GM18951 (cell line): ENCODE results near the gene EFCAB14.
"Not testable (repeated sequence)": the region's sequence is repeated elsewhere in the genome, so short reads cannot be mapped to it uniquely, and the experiment has no call there.

Experiments
- POLR2A ChIP-seq: IDR thresholded peaks from 4 replicates; pipeline ENCODE4 v1.6.1; 2011; ENCODE audit warnings: mild to moderate bottlenecking; ENCODE audit not compliant: insufficient read length, insufficient read depth; ENCODE audit errors: extremely low read depth
- in situ Hi-C: fragments of 300-500 bp; cut with MboI; formaldehyde crosslinking; loops from one replicate; pipeline ENCODE4 v1.12.0; 2022; ENCODE audit warnings: low sequenced_read_pairs, mixed read lengths, inconsistent platforms; ENCODE audit not compliant: unreplicated experiment

EFCAB14 gene

GRCh38 chr1:46667782-46668760 lies 50.8 kb downstream of the EFCAB14 start, which contains the start of gene ATPAF1:
ATPAF1 (minus strand) TSS chr1:46668364; CDS start chr1:46668322, 42 bp downstream.
- peak; percentile 78 for TF ChIP-seq POLR2A
- in situ Hi-C loops, result no loop called here

DNA sequence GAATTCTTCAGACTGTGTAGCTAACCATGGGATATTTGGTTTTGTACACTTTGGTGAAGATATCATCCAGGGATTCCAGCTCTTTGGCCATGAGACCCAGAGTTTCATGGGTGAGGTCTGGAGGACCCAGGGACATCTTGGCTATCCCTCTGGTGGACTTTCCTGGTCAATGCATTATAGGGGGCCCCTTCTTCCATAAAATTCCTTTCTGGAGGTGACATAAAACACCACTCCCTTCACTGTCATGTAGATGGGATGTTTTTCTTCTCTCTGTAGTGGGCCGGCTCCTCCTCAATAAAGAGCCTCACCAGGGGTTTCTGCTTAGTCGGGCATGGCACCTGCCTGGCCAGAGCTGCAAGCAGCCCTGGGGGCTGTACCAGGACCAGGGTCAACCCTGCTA lies 52.9 kb downstream of the EFCAB14 start:
- in situ Hi-C loops, result no loop called here
- TF ChIP-seq POLR2A, result no peak

GRCh38 chr1:46662919-46663318 lies 56.0 kb downstream of the EFCAB14 start:
- in situ Hi-C loops, result not testable (repeated sequence)

GRCh38 chr1:46660116-46660515 lies 58.8 kb downstream of the EFCAB14 start:
- in situ Hi-C loops, result not testable (repeated sequence)

- in situ Hi-C loops, result no loop called here
- TF ChIP-seq POLR2A, result no peak
Observed at GRCh38 chr1:46659307-46659870, 59.5 kb downstream of the EFCAB14 start.

- in situ Hi-C loops, result no loop called here
- no peak for TF ChIP-seq POLR2A
Observed at GRCh38 chr1:46657775-46658174, 61.1 kb downstream of the EFCAB14 start.

DNA sequence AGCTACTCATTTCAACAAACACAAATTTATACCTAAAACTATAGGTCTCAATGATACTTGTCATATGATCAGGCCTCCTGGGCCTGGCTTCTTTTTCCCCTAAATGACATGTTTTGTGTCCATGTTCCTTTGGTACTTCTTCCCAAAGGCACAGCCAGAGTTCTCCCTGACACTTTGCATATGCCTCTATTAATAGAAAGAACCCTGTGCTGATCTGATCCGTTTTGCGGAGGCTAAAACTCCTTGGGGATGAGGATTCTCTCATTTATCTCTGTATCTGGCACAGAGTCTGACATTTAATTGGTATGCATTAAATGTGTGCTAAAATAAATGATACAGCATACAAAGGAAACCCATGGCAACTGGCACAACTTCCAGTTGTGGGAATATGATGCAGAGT lies 62.3 kb downstream of the EFCAB14 start:
- TF ChIP-seq POLR2A, result no peak
- in situ Hi-C loops, result no loop called here

DNA sequence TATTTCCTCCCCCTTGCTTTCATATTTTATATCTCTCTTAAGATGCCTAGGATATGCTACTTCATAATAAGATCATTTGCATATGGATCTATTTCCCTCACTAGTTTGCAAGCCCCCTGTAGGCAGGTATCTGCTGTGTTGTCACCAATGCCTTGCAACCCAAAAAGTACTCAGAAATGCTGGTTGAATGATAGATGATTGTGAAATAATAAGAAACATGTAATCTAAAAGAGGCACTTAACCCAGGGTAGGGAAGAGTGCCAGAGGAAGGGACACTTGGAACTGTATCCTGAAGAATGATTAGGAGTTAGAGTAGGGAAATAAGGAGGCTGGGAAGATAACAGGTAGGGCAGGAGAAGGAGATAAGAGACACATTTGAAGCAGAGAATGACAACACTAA lies 63.1 kb downstream of the EFCAB14 start:
- in situ Hi-C loops, result no loop called here
- TF ChIP-seq POLR2A, result no peak

DNA sequence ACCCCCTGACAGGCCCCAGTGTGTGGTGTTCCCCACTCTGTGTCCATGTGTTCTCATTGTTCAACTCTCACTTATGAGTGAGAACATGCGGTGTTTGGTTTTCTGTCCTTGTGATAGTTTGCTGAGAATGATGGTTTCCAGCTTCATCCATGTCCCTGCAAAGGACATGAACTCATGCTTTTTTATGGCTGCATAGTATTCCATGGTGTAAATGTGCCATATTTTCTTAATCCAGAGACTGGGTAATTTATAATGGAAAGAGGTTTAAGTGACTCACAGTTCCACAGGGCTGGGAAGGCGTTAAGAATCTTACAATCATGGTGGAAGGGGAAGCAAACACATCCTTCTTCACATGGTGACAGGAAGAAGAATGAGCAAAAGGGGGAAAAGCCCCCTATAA lies 64.2 kb downstream of the EFCAB14 start:
- in situ Hi-C loops, result not testable (repeated sequence)

DNA sequence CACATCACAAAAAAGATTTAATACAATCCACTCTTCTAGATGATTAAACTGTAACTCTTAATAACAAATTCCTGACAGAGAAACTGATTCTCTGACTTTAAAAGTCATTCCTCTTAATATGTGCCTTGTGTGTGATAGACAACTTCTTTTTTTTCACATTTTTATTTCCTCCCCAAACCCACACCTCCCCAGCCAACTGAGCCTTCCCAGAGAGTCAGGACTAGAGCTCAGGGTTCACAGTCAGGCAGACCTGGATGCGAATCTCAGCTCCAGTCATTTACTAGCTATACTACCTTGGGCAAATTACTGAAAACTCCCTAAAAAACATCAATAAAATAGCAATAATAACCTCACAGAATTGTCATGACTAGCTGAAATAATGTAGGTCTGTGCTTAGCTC lies 64.9 kb downstream of the EFCAB14 start:
- TF ChIP-seq POLR2A, result no peak
- in situ Hi-C loops, result no loop called here

DNA sequence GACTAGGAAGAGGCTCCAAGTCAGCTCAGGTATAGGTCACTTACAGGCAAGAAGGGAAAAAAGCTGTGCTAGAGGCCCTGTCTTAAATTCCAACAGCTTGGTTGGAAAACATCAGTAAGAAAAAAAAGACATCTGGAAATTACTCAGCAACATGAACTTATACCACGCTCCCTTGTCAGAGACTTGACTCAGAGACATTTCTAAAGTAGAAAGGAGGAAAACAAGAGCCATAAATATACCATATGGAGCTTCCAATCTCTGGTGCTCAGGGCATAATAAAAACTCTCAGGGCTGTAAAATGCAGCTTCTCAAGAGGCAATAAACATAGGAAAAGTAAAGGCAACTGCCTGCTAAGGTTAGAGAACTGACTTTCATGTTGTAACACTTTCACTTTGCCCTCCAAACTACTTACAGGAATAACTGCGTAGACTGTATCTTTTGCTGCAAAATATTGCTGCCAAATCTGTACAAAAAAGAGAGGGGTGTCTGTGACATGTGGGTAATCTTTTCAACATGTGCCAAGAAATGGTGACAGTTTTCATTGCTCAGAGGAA lies 65.4 kb downstream of the EFCAB14 start:
- in situ Hi-C loops, result no loop called here
- TF ChIP-seq POLR2A, result no peak

- in situ Hi-C loops, result no loop called here
Observed at GRCh38 chr1:46652321-46653100, 66.4 kb downstream of the EFCAB14 start.

GRCh38 chr1:46651152-46651551 lies 67.8 kb downstream of the EFCAB14 start:
- in situ Hi-C loops, result not testable (repeated sequence)

More at GRCh38 chr1:46652321-46653100, 66.4 kb downstream of the EFCAB14 start:
- TF ChIP-seq POLR2A, result no peak

GRCh38 chr1:46650491-46650890 lies 68.4 kb downstream of the EFCAB14 start:
- TF ChIP-seq POLR2A, result no peak
- in situ Hi-C loops, result no loop called here
